Left hindlimb (tissue), 1 donor: Measurements from ENCODE around the gene ALG11.
"Not testable (repeated sequence)": the region's sequence is repeated elsewhere in the genome, so short reads cannot be mapped to it uniquely, and the experiment has no call there.

Experiments used
- DNase-seq: peaks from one replicate; pipeline ENCODE4 v3.0.0-alpha.2; 2018

Gene ALG11

GRCh38 chr13:52011632-52012511, at the start of gene ALG11:
ALG11 (plus strand) TSS chr13:52012398; CDS start chr13:52012419, 21 bp downstream.
- DNase-seq, result peak; percentile 100

DNA sequence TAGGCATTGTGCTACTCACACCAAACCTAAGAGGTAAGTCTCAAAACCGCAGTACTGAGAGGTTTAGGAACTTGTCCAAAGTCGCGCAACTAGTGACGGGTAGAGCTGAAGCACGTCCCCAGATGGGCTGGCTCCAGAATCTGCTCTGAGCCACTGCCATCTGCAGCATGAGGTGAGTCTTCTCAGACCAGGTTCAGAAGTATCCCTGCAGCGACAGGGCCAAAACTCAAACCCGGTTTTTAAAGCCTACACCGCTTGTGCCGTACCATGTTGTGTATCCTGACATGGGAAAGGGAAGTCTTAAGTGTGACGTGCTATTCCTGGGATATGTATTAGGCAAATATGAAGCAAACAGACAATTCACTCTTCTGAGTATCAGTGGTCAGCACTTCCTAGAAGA, 46.0 kb upstream of the ALG11 start:
- DNase-seq, result no peak

DNA sequence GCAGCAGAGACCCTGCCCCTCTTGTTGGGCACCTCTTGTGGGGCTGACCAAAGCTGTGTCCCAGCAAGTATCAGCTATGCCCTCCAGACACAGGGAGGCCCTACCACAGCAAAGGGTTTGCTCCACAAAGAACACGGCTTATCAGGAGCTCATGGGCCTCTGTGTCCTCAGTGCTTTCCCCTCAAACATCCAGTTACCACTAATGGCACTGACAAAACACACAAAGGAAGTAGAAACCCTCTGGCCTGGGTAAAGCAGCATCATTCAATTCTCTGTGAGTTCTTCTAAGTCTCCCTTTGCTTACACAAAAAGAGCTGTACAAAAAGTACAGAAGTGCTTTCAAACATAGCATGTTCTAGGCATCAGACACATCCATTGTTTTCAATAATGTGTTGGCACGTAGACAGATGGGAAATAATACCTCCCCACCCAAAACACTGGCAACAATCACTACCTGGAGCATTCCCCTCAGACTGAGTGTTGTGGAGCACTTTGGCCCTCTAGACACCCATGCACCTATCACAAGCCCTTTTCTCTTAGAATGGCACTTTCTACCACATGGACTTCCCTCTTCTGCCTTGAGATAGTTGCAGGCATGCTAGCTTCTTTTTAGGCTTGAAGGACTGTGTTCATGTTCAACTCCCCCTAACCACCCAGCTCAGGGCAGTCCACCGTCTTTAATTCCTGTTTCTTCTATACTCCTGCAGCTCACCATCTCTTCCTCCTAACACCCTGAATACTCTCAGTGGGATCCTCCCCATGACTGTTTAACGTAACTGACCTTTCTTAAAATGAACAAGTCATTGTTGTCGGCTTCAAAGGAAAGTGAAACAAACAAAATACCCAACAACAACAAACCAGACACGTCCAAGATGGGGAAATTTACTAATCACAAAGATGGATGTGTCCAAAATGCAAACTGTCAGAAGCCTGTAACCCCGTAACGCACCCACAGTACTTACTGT, 44.4 kb upstream of the ALG11 start:
- no peak for DNase-seq

DNA sequence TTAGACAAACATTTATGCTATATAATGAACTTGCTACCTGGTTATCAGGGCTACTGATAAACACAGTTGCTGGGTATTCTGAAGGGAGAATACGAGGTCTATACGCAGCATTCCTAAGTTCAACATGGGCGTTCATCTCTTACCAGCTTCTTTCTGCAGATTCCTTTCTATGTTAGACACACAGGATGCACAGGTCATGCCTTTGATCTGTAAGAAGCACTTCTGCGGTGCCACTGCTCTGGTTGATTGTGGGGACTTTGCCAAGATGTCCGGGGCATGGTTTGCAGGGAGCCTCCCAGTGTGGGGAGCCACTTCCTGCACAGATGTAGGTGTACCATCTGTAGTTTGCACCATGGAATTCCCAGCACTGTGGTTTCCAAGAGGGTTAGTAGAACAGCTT, 41.8 kb upstream of the ALG11 start:
- no peak for DNase-seq

GRCh38 chr13:51971520-51972426, 40.4 kb upstream of the ALG11 start:
- DNase-seq, result no peak

GRCh38 chr13:51974482-51974881, 37.7 kb upstream of the ALG11 start:
- no peak for DNase-seq

- DNase-seq, result no peak
Measured at GRCh38 chr13:51976423-51976822, 35.8 kb upstream of the ALG11 start.

DNA sequence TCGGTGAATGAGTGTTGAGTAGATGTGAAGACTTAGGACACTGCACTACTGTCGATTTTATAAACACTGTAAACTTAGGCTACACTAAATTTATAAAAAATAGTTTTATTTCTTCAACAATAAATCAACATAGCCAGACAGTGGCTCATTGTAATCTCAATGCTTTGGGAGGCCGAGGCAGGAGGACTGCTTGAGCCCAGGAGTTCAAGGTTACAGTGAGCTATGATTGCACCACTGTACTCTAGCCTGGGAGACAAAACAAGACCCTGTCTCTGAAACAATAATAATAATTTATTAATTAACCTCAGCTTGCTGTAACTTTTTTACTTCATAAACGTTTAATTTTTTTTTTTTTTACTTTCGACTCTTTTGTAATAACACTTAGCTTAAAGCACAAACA, 35.3 kb upstream of the ALG11 start:
- no peak for DNase-seq

DNA sequence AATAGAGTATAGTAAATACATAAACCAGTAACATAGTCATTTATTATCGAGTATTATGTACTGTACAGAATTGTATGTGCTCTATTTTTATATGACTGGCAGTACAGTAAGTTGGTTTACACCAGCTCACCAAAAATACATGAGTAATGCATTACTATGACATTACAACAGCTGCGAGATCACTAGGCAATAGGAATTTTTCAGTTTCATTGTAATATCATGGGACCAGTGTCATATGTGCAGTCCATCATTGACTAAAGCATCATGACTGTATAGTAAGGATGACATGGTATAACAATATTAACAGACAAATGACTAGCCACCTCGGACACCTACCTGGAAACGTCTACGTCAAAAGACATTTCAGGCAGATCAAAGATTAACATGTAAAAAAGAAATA, 34.6 kb upstream of the ALG11 start:
- no peak for DNase-seq

GRCh38 chr13:51978796-51979556, 33.2 kb upstream of the ALG11 start:
- no peak for DNase-seq

DNA sequence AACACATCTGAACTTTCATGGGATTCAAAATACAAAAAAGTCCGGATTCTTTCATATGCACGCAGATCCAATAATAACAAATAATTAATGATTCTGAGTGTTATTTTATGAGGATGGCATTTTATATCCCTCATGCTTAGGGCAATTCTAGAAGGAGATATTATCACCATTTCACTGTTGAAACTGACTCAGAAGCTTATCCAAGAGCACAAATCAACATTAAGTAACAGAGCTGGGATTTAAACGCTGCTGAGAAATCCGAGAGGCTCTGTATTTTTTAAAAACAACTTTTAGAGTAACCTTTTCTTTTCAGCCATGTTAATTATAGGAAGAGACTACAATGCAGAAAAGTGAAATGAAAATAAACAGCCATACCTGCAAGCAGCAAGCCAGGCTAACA, 31.3 kb upstream of the ALG11 start:
- DNase-seq, result no peak

GRCh38 chr13:51981355-51981754, 30.8 kb upstream of the ALG11 start:
- DNase-seq, result no peak

- not testable (repeated sequence) for DNase-seq
Measured at GRCh38 chr13:51983292-51983691, 28.9 kb upstream of the ALG11 start.

DNA sequence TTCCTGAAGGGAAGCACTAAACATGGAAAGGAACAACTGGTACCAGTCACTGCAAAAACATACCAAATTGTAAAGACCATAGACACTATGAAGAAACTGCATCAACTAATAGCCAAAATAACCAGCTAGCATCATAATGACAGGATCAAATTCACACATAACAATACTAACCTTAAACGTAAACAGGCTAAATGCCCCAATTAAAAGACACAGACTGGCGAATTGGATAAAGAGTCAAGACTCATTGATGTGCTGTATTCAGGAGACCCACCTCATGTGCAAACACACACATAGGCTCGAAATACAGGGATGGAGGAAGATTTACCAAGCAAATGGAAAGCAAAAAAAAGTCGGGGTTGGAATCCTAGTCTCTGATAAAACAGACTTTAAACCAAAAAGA, 27.3 kb upstream of the ALG11 start:
- not testable (repeated sequence) for DNase-seq

DNA sequence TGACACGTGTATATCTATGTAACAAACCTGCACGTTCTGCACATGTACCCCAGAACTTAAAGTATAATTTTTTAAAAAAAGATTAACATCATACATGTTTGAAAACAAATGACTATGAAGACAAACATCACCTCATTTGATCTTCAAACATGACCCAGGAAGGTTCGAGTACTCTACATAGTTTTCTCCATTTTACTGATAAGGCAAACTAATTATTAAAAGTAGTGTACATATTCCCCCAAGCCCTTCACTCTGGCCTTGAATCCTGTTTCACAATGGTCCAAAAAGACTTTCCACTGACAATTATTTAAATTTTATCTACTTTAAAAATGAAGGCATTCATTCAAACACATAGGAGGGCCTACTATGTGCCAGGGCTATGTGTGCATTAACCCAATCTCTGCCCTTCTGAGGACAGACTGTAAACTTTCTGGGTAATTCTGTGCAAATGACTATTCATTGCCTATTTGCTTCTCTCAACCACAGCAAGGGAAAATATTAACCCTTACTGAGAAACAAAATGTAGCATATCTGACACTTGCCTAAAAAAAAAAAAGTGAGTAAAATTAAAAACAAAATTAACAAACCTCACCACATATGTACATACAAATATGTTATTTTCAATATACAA, 23.1 kb upstream of the ALG11 start:
- DNase-seq, result no peak

DNA sequence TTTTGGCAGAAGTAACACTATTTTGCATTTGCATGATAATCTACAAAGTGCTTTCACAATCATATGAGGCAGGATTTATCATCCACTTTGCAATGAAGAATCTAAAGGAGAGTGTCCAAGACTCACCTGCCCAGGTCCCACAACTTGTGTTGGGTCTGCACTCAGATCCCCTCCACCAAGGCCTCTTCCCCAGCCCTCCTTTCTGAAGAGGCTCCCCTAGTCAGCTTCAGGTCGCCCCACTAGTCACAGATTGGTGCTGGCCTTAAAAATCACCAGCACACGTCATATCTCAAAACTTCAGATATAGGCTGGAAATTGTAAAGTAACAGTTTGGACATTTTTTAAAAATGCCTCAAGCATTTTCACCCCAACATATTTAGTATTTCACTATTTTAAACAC, 18.5 kb upstream of the ALG11 start:
- DNase-seq, result no peak

GRCh38 chr13:51995677-51996551, 16.3 kb upstream of the ALG11 start:
- DNase-seq, result no peak

- no peak for DNase-seq
Measured at GRCh38 chr13:51996641-51997040, 15.6 kb upstream of the ALG11 start.

- DNase-seq, result no peak
Measured at GRCh38 chr13:51997186-51997585, 15.0 kb upstream of the ALG11 start.

DNA sequence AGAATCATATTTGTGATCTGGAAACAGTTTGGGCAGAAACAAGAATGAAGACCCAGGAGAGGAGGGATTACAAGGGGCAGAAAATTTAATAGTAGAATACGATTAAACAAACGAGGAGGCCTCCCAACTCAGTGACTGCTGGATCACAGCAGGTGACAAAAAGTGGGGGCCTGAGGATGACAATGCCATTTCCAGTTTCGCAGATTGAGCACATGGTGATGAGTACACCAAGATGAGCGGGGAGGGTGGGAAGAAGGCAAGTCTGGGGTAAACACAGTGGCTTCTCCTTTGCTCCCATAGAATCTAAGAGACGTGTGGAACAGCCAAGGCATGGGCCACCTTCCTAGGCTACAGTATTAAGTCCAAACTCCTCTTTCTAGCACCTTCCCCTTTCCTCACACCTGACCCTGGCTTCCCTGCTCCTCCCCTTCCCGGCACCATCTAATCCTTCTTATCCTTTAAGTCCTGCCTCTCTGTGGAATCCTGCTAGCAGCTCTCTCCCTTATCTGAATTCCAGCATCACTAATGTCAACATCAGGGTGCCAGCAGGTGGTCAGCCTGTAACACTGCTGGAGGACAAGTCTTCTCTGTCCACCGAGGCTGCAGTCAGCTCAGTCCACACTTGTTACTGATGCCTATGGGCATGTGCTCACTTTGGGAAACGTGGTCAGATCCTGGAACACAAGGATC, 14.4 kb upstream of the ALG11 start:
- no peak for DNase-seq
